Measurements from ENCODE around the gene EPC1. TPM values are rescaled to one million over a fixed set of nuclear protein-coding genes. Genes with fewer than 3 reads are reported as not detected.

EPC1 gene
- total and polyA plus RNA-seq, 9 of the 15 experiments (the other 6 are each of a cell fraction or from before 2014, with no cell fraction given): 7.0 to 43.6 (median 16.1) TPM

GRCh38 chr10:32377458-32378259 is 30.7 kb upstream of the EPC1 start (continued):
- no peak for TF ChIP-seq ESRRA (IDR thresholded peaks at IDR 0.05; ENCODE audit: borderline replicate concordance, low read depth)
- 0 out of 2 replicates have a peak, but pooled peaks have one; percentile 15 for TF ChIP-seq LEF1 (IDR thresholded peaks at IDR 0.05)
- TF ChIP-seq USF1 (CRISPR knock-in tag; IDR thresholded peaks at IDR 0.05): no peak
- TF ChIP-seq ZBTB17 (CRISPR knock-in tag; IDR thresholded peaks at IDR 0.05): no peak
- no peak for TF ChIP-seq SETDB1 (IDR thresholded peaks at IDR 0.05; ENCODE audit: low read length)
- TF ChIP-seq, protein P1, sequence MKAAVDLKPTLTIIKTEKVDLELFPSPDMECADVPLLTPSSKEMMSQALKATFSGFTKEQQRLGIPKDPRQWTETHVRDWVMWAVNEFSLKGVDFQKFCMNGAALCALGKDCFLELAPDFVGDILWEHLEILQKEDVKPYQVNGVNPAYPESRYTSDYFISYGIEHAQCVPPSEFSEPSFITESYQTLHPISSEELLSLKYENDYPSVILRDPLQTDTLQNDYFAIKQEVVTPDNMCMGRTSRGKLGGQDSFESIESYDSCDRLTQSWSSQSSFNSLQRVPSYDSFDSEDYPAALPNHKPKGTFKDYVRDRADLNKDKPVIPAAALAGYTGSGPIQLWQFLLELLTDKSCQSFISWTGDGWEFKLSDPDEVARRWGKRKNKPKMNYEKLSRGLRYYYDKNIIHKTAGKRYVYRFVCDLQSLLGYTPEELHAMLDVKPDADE (conservative IDR thresholded peaks at IDR 0.05; ENCODE audit: control insufficient read depth, low read depth, low read length): no peak
- TF ChIP-seq U2AF2 (optimal IDR thresholded peaks at IDR 0.05; ENCODE audit: low read depth, low read length): no peak
- TF ChIP-seq, protein P2, sequence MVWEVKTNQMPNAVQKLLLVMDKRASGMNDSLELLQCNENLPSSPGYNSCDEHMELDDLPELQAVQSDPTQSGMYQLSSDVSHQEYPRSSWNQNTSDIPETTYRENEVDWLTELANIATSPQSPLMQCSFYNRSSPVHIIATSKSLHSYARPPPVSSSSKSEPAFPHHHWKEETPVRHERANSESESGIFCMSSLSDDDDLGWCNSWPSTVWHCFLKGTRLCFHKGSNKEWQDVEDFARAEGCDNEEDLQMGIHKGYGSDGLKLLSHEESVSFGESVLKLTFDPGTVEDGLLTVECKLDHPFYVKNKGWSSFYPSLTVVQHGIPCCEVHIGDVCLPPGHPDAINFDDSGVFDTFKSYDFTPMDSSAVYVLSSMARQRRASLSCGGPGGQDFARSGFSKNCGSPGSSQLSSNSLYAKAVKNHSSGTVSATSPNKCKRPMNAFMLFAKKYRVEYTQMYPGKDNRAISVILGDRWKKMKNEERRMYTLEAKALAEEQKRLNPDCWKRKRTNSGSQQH (CRISPR knock-in tag; IDR thresholded peaks at IDR 0.05): no peak
- TF ChIP-seq HNRNPLL (IDR thresholded peaks at IDR 0.05; ENCODE audit: low read depth, low read length, poor library complexity, severe bottlenecking): no peak
- no peak for TF ChIP-seq ZNF445 (CRISPR knock-in tag; IDR thresholded peaks at IDR 0.05; ENCODE audit: low read depth)
- TF ChIP-seq HDAC1 (IDR thresholded peaks at IDR 0.05): 0 out of 4 replicates have a peak, but pooled peaks of 1 of the 2 experiments have one; percentile 55
- TF ChIP-seq ZNF175 (CRISPR knock-in tag; IDR thresholded peaks at IDR 0.05; ENCODE audit: low read depth): no peak
- TF ChIP-seq ZNF764 (CRISPR knock-in tag; IDR thresholded peaks at IDR 0.05; ENCODE audit: low read depth): no peak
- TF ChIP-seq, protein P3, sequence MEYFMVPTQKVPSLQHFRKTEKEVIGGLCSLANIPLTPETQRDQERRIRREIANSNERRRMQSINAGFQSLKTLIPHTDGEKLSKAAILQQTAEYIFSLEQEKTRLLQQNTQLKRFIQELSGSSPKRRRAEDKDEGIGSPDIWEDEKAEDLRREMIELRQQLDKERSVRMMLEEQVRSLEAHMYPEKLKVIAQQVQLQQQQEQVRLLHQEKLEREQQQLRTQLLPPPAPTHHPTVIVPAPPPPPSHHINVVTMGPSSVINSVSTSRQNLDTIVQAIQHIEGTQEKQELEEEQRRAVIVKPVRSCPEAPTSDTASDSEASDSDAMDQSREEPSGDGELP (CRISPR knock-in tag; IDR thresholded peaks at IDR 0.05; ENCODE audit: borderline replicate concordance): no peak
- TF ChIP-seq ZNF609 (CRISPR knock-in tag; IDR thresholded peaks at IDR 0.05; ENCODE audit: borderline replicate concordance): no peak
- peak; percentile 34; the same call in 1 of the 2 replicates for TF ChIP-seq GATAD2A (IDR thresholded peaks at IDR 0.05)
- no peak for TF ChIP-seq CBFA2T3 (IDR thresholded peaks at IDR 0.05)
- no peak for TF ChIP-seq MAFG (tag; conservative IDR thresholded peaks at IDR 0.05)

All from K562 (cell line).